Measurements from ENCODE around the gene CDKL1.
"Not testable (repeated sequence)": the region's sequence is repeated elsewhere in the genome, so short reads cannot be mapped to it uniquely, and the experiment has no call there.

CDKL1 gene

DNA sequence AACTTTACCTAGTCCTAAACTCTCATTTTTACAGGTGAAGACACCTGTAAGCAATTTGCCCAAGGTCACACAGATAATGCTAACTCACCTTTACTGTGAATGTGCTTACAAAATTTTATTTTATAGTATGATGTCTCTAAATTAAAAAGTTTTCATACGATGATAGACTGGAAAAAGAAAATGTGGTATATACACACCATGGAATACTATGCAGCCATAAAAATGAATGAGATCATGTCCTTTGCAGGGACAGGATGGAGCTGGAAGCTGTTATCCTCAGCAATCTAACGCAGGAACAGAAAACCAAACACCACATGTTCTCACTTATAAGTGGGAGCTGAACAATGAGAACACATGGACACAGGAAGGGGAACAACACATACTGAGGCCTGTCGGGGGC lies 40.4 kb downstream of the CDKL1 start:
- DNase-seq, result not testable (repeated sequence)

- DNase-seq, result no peak
These were observed 41.0 kb downstream of the CDKL1 start for GRCh38 chr14:50355692-50356091.

GRCh38 chr14:50354527-50354926 lies 42.2 kb downstream of the CDKL1 start:
- no peak for DNase-seq

- no peak for DNase-seq
These were observed 43.6 kb downstream of the CDKL1 start for GRCh38 chr14:50353126-50353525.

- no peak for DNase-seq
These were observed 44.1 kb downstream of the CDKL1 start for GRCh38 chr14:50352584-50352983.

DNA sequence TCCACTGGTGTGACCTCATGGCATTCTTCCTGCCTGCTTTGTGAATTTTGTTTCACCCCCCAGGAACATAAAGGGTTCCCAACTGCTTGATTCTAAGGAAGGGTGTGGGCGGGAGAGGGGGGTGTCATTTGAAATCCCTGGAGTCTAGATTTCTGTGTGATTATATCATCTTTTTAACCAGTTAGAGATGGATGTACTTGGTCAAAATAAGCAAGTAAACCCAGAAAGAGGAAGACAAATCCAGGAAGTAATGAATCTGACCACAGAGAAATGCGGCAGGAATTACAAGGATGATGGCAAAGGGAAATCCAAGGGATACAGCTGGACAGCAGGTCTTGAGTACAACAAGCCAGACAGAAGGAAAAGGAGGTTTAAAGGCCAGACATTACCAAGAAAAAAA lies 45.7 kb downstream of the CDKL1 start:
- DNase-seq, result peak; percentile 54

DNA sequence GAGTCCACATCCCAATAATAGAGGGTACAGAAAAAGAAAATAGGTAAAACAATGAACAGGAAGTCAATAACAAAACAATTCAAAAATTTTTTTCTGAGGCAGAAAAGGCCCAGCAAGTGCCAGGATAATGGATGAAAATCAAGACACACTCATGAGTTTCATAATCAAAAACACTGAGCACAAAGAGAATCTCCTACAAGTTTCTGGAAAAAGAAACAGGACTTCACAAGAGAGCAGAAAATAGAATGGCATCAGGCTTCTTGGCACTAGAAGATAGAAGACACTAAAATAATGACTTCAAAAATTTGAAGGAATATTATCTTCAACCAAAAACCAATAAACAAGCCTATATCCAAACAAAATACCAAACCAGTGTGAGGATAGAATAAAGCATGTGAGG lies 47.7 kb downstream of the CDKL1 start:
- DNase-seq, result no peak

DNA sequence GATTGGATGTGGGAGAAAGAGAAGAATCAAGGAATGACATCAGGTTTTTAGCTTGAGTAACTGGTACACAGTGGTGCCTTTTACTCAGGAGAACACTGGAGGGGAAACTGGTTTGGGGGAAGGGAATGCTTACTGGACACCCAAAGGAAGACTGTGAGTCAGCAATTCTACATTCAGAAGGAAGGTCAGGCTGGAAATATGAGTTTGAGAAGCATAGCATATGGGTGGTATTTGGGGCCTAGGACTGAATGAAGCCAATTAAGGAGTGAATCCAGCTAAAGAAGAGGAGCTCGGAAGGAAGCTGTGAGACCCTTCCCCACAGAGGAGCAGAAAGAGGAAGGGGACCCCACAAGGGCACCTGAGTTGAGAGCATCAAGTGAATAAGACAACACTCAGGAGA lies 49.2 kb downstream of the CDKL1 start:
- no peak for DNase-seq

- DNase-seq, result no peak
These were observed 50.7 kb downstream of the CDKL1 start for GRCh38 chr14:50345846-50346422.

DNA sequence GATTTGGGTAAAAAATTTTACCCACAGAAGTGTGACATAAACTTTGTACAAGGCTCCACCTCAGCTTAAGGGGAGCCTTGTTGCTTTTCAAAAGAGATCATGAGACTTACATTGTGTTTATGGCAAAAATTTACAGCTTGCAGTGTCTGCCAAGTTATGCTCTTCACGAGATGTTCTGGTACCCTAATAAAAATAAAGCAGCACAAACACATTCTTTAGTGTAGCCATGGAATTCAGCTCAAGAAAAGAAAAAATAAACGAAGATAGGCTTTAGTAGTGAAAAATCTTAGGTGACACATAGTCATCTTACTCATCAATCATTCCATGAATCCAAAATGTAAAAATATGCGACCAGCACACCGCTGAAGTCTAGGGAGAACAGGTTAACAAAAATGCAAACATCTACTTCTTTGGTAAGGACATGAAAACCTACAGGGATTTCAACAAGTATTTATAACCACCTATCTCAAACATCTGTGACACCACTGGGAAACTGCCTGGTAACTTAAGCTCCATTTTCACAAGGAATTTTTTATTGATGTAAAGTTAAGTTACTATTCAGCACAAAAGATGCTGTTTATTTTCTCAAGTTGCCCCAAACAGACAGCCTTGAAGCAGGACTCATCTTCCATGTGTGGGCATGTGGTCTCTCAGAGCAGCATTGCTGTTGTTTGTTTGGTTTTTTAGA lies 51.7 kb downstream of the CDKL1 start:
- DNase-seq, result no peak

DNA sequence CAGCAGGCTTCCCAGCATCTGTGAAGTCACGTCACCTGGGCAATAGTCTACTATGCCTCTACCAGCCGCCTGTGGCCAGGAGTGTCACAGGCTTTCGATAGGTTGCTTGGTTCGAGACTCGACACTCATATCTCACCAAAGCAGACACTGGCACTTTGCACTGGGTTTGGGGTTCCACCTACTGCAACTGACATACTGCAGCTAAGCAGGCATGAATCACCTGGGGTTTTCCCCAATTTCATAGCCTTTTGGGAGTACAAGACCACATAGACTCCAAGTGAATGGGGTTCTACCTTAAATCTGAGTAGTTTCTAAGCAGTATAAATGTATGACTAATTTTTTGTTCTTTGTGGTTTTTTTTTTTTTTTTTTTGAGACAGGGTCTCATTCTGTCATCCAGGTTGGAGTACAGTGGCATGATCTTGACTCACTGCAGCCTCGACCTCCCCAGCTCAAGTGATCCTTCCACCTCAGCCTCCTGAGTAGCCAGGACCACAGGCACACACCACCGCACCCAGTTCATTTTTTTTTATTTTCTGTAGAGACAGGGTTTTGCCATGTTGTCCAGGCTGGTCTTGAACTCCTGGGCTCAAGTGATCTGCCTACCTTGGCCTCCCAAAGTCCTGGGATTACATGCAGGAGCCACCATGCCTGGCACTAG lies 52.4 kb downstream of the CDKL1 start:
- no peak for DNase-seq

- no peak for DNase-seq
These were observed 53.2 kb downstream of the CDKL1 start for GRCh38 chr14:50343434-50343833.

DNA sequence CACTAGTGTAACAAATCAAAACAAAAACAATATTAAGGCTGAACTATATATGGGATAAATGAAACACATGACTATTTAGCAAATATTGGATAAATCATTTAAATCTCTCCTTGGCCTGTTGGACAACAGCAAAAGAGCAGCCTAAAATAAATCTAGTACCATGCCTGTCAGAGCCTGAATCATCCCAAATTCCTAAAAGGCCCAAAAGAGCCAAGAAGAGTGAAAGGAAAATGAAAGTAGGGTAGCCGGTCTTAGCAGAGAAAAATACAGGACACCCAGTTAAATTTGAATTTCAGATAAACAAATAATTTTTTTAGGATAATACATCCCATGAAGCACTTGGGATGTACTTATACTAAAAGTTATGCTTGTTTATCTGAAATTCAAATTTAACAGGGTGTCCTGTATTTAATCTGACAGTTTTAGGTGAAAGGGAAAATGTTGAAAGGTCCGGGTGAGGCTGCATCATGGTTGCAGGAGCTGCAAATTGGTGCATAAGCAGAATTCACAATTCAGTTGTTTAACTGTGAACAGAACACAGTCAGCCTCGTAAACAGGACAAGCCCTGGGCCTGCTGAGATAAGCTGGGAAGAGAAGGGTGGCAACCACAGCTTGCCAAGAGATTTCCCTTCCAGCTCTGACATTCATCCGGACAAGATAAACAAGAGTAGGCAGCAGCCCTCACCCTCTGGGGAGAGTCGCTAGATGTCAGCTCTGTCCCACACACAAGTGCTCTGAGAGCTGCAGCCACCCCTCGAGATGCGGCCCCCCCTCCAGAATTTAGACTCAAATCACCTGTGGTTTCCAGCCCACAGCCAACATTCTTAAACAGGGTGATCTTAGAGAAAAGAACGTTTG lies 54.2 kb downstream of the CDKL1 start:
- DNase-seq, result no peak

DNA sequence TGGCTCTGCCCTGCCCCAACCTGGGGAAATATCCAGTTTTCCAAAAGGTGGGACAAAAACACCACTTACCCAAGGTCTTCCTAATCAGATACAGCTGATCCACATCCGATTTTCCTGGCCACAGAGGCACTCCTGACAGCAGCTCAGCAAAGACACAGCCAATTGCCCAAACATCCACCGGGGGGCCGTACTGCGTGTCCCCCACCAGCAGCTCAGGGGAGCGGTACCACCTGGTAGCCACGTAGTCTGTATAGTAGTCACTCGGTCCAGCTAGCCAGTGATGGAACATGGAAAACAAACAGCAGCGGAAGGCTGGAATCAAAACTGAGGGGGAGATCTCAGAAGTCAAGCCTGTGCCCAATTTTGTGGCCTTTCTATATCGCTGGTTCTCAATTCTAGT lies 55.7 kb downstream of the CDKL1 start:
- no peak for DNase-seq

DNA sequence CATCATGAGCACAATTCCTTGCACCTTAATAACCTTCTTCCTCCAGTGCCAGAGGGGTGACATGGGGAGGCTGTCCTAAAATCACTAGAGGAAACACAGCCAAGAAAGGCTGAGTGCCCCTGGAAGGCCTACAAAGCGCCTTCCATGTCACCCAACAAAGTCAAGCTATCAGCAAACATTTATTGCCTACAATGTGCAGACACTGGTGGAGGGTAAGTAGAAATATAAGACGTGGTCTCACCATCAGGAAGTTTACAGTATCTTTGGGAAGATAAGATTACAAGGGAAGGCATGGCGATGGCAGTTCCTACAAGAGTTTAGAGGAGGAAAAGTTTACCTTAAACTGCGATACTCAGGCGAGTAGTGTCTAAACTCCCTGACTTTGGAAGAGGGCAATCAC lies 56.6 kb downstream of the CDKL1 start:
- no peak for DNase-seq

GRCh38 chr14:50339178-50339804 lies 57.4 kb downstream of the CDKL1 start:
- no peak for DNase-seq

DNA sequence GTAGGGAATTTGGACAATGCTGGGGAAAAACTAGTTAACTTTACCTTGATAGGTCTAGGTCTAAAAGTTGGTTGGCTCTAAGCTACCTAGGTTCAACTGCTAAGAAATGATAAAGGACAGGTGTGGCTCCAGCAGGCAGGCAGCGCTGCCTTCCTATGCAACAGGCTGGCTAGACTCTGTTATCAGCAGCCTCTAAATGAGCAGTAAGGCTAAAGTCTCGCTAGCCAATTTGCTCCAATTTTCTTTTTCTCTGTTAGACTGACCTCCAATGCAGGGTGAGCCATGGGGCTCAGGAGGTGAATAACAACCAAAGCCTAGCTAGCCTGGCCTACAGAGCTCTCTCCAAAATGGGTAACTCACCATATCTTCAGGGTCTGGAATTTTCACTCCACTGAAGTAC lies 58.1 kb downstream of the CDKL1 start:
- no peak for DNase-seq

DNA sequence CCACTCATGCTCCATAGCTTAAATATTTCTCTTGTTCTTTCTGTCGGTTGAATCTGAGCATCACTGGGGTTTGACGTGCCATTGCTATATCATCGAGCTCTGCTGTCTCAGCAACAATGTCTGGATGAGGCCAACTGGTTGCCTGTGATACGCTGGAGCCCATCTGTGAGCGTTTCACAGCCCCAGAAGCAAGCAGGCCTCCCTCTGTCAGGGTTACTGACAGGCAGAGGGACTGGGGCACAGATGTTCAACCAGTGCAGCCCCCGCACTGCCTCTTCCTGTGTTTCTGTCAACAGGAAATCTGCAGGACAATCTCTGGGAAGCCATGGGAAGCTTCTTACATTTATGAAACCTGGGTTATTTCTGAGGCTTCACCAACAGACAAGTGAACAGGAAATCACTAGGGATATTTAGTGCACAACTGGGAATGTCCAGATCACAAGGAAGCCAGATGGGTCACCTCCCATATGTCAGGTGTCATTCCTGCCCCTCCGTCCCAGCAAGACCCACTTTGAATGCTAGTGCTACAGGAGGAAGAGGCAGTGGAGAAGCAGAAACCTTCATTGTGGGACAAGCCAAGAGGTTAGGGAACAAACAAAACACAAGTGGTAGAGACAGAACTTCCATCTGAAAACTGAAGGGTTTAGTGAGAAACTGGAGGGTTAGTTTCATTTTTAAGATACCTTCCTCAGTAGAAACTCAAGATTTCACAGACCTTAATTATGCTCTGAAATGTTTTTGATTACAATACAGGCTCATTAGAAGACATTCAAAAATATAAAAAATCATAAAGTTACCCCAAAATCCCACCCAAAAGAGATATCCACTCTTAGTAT lies 60.5 kb downstream of the CDKL1 start:
- peak; percentile 12 for DNase-seq

- no peak for DNase-seq
These were observed 61.3 kb downstream of the CDKL1 start for GRCh38 chr14:50335389-50335788.

DNA sequence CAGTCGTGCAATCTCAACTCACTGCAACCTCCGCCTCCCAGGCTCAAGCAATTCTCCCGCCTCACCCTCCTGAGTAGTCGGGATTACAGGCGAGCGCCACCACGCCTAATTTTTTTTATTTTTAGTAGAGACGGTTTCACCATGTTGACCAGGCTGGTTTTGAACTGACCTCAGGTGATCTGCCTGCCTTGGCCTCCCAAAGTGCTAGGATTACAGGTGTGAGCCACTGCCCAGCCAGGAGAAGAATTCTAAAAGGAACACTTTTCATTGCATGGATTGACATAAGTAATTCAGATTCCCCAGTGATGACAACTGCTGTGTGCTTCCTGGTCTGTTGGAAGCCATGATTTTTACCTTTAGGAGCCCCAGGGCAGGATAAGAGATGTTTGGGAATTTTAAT lies 62.5 kb downstream of the CDKL1 start:
- no peak for DNase-seq

GRCh38 chr14:50333014-50333509 lies 63.6 kb downstream of the CDKL1 start:
- DNase-seq, result no peak

GRCh38 chr14:50331596-50331995 lies 65.1 kb downstream of the CDKL1 start:
- no peak for DNase-seq

Measured in MV-4-11 (cell line).